Panc1 (cell line): Measurements from ENCODE around the gene DYNC1LI1. TPM values are rescaled to one million over a fixed set of nuclear protein-coding genes. Genes with fewer than 3 reads are reported as not detected.

Experiments
- ATAC-seq: fragments of 200-7000 bp; cut with Tn5 transposase; 2 replicates; pipeline ENCODE4 v1.9.1; 2020; ENCODE audit warnings: mild to moderate bottlenecking, moderate library complexity
- BruUV-seq: library from RNA; stranded (reverse); fragments of 400-500 nt; replicated peaks from 2 replicates; lab custom pipeline; 2021; lab: Mats Ljungman, UMichigan
- CTCF ChIA-PET: fragments of 300-600 bp; sonication (Branson Sonifier 250); formaldehyde crosslinking; loops from one replicate; lab custom pipeline; 2022; ENCODE audit warnings: antibody characterized with exemption; lab: Charles Lee
- POLR2A ChIA-PET: fragments of 300-600 bp; sonication (Branson Sonifier 250); formaldehyde crosslinking; loops from one replicate; lab custom pipeline; 2022; ENCODE audit warnings: antibody characterized with exemption; lab: Charles Lee
- DNase-seq: peaks from one replicate; pipeline ENCODE4 v3.0.0-alpha.2; 2010; ENCODE audit warnings: low read depth, low spot score
- H3K27ac ChIP-seq: 2 replicates; pipeline ENCODE4 v1.5.1; 2011; ENCODE audit warnings: mild to moderate bottlenecking, low read length, inconsistent platforms
- H3K27me3 ChIP-seq: fragments of 200-500 bp; sonication (Bioruptor generic); 2 replicates; pipeline ENCODE4 v1.6.0; 2014; ENCODE audit warnings: low read length, inconsistent platforms; ENCODE audit not compliant: control insufficient read depth, insufficient read depth
- H3K36me3 ChIP-seq: fragments of 200-500 bp; sonication (Bioruptor generic); 2 replicates; pipeline ENCODE4 v1.5.1; 2014; ENCODE audit warnings: inconsistent platforms, mild to moderate bottlenecking, low read length, moderate library complexity; ENCODE audit not compliant: control insufficient read depth, insufficient read depth
- H3K4me1 ChIP-seq: 2 replicates; pipeline ENCODE4 v1.5.1; 2011; ENCODE audit warnings: inconsistent platforms, mild to moderate bottlenecking, low read length, moderate library complexity; ENCODE audit not compliant: control insufficient read depth, insufficient read depth
- H3K4me3 ChIP-seq, 2 experiments: 2 replicates each; pipeline ENCODE4 v1.5.1; 2011 to 2012; ENCODE audit warnings: low read depth in 2 of 2, low read length in 2 of 2, mild to moderate bottlenecking in 2 of 2, inconsistent platforms in 1 of 2, moderate library complexity in 1 of 2
- H3K9me3 ChIP-seq: fragments of 200-500 bp; sonication (Bioruptor generic); 2 replicates; pipeline ENCODE4 v1.5.1; 2014; ENCODE audit warnings: low read depth, mild to moderate bottlenecking, inconsistent platforms, low read length, moderate library complexity; ENCODE audit not compliant: control insufficient read depth, insufficient read depth
- CTCF ChIP-seq: fragments of 450-650 bp; IDR thresholded peaks from 2 replicates; pipeline ENCODE4 v1.5.1; 2017; ENCODE audit warnings: mild to moderate bottlenecking
- POLR2AphosphoS5 ChIP-seq: IDR thresholded peaks from 2 replicates; pipeline ENCODE4 v1.6.1; 2012; ENCODE audit warnings: mild to moderate bottlenecking, low read depth, low read length, moderate library complexity
- SIN3A ChIP-seq: IDR thresholded peaks from 2 replicates; pipeline ENCODE4 v1.6.1; 2012; ENCODE audit warnings: low read depth, mild to moderate bottlenecking, low read length, moderate library complexity, borderline replicate concordance; ENCODE audit not compliant: insufficient read depth
- TCF7L2 ChIP-seq: IDR thresholded peaks from 2 replicates; pipeline ENCODE4 v1.6.1; 2011; ENCODE audit warnings: mild to moderate bottlenecking, low read depth, low read length, inconsistent platforms
- in situ Hi-C: cut with HindIII; loops from 2 replicates; pipeline ENCODE4 v1.10.0; 2016; ENCODE audit warnings: low sequenced_read_pairs, low pct_unique_long_range_greater_than_20kb
- intact Hi-C: fragments of 100-400 bp; cut with micrococcal nuclease; formaldehyde crosslinking; loops from one replicate; pipeline ENCODE4 v1.10.0; 2022; ENCODE audit not compliant: unreplicated experiment
- total RNA-seq: library from RNA; stranded (reverse); gene quantifications from one replicate; pipeline ENCODE4 v1.2.1, GENCODE V29; 2021; ENCODE audit not compliant: unreplicated experiment
- TF ChIP-seq, protein P1 (sequence below), 2 experiments: IDR thresholded peaks; 2 replicates each; pipeline ENCODE4 v1.6.1; 2011 to 2012; ENCODE audit warnings: low read depth in 2 of 2, control low read depth in 1 of 2, low read length in 1 of 2, mild to moderate bottlenecking in 1 of 2, moderate library complexity in 1 of 2; ENCODE audit not compliant: insufficient read depth in 1 of 2

Gene DYNC1LI1
- total RNA-seq, 1 experiment from 2014 or later = 30.5 TPM

DNA sequence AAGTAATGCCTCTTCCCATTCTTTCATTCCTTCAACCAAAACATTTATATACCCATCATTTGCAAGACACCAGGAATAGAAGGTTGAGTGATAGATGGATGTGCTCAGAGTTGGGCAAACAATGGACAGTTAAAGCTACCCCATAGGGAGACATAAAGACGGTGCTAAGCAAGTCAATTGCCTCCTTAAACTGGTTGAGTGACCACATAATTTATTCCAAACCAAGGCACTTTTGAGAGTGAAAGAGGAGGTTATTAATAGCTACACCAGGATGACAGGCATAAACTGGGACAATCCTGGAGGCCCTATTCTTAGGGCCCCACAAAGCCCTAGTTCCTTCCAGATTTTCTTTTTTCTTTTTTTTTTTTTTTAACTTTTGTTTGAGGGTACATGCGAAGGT lies 21.4 kb upstream of the DYNC1LI1 start:
- no TSS peak for BruUV-seq
- intact Hi-C loops (no loop called here), in situ Hi-C loops (no loop called here)
- CTCF ChIA-PET = no interaction called here
- no peak for DNase-seq
- peaks cover 2% of the 10 kb centered on the region for H3K27me3 ChIP-seq
- TF ChIP-seq SIN3A (no peak), POLR2AphosphoS5 (no peak), TCF7L2 (no peak), CTCF (no peak)
- TF ChIP-seq, protein P1, sequence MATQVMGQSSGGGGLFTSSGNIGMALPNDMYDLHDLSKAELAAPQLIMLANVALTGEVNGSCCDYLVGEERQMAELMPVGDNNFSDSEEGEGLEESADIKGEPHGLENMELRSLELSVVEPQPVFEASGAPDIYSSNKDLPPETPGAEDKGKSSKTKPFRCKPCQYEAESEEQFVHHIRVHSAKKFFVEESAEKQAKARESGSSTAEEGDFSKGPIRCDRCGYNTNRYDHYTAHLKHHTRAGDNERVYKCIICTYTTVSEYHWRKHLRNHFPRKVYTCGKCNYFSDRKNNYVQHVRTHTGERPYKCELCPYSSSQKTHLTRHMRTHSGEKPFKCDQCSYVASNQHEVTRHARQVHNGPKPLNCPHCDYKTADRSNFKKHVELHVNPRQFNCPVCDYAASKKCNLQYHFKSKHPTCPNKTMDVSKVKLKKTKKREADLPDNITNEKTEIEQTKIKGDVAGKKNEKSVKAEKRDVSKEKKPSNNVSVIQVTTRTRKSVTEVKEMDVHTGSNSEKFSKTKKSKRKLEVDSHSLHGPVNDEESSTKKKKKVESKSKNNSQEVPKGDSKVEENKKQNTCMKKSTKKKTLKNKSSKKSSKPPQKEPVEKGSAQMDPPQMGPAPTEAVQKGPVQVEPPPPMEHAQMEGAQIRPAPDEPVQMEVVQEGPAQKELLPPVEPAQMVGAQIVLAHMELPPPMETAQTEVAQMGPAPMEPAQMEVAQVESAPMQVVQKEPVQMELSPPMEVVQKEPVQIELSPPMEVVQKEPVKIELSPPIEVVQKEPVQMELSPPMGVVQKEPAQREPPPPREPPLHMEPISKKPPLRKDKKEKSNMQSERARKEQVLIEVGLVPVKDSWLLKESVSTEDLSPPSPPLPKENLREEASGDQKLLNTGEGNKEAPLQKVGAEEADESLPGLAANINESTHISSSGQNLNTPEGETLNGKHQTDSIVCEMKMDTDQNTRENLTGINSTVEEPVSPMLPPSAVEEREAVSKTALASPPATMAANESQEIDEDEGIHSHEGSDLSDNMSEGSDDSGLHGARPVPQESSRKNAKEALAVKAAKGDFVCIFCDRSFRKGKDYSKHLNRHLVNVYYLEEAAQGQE (IDR thresholded peaks at IDR 0.05; ENCODE audit: insufficient read depth in 1 of 2, low read depth in 2 of 2, low read length in 1 of 2) = no peak
- POLR2A ChIA-PET = no interaction called here
- H3K27ac ChIP-seq = no peak overlapping the region
- no peak for ATAC-seq
- no peaks in the 10 kb centered on the region for H3K4me1 ChIP-seq
- no peak overlapping the region for H3K4me3 ChIP-seq
- no peaks in the 10 kb centered on the region for H3K36me3 ChIP-seq
- H3K9me3 ChIP-seq = no peaks in the 10 kb centered on the region

GRCh38 chr3:32591186-32591585 lies 20.5 kb upstream of the DYNC1LI1 start:
- CTCF ChIA-PET = no interaction called here
- ATAC-seq (no peak), DNase-seq (no peak)
- in situ Hi-C loops (no loop called here), intact Hi-C loops (no loop called here)
- Histone ChIP-seq H3K4me3 (no peak overlapping the region), H3K36me3 (no peaks in the 10 kb centered on the region), H3K27me3 (peaks cover 2% of the 10 kb centered on the region), H3K9me3 (no peaks in the 10 kb centered on the region), H3K4me1 (no peaks in the 10 kb centered on the region), H3K27ac (no peak overlapping the region)
- BruUV-seq = no TSS peak
- POLR2A ChIA-PET = no interaction called here
- TF ChIP-seq TCF7L2 (no peak), CTCF (no peak)
